Sigmoid colon (tissue), 4 donors: ENCODE measurements around the gene DCAF12.

ENCODE experiments used
- CTCF ChIP-seq, 4 experiments: fragments of 450-650 bp in 3 of 4; fragments of 200-600 bp in 1 of 4; IDR thresholded peaks; one replicate each; pipeline ENCODE4 v1.5.1; 2016 to 2019; ENCODE audit warnings: antibody characterized with exemption in 4 of 4, mild to moderate bottlenecking in 3 of 4, moderate library complexity in 2 of 4
- POLR2A ChIP-seq, 2 donors: fragments of 450-650 bp; IDR thresholded peaks; one replicate each; pipeline ENCODE4 v1.6.1; 2016; ENCODE audit warnings: antibody characterized with exemption in 2 of 2, mild to moderate bottlenecking in 2 of 2, moderate library complexity in 2 of 2
- POLR2AphosphoS5 ChIP-seq, 4 donors: sonication (generic); formaldehyde crosslinking; IDR thresholded peaks; one replicate each; pipeline ENCODE4 v1.6.1; 2017; ENCODE audit warnings: antibody characterized with exemption in 4 of 4

GRCh38 chr9:34086864-34087263 lies 39.6 kb downstream of the DCAF12 start:
- TF ChIP-seq CTCF (IDR thresholded peaks at IDR 0.05) (no peak), POLR2A (IDR thresholded peaks at IDR 0.05) (no peak), POLR2AphosphoS5 (IDR thresholded peaks at IDR 0.05) (no peak)
